Stomach smooth muscle (tissue), 2 donors: Measurements from ENCODE around the gene TGM2.

Experiments used
- H3K27ac ChIP-seq: one replicate; pipeline ENCODE4 v1.7.0; 2013; ENCODE audit warnings: mild to moderate bottlenecking, low read length, inconsistent platforms
- H3K27me3 ChIP-seq, 2 donors: one replicate each; pipeline ENCODE4 v1.7.0; 2013; ENCODE audit warnings: low read length in 2 of 2; ENCODE audit not compliant: insufficient read depth in 2 of 2, control insufficient read depth in 1 of 2
- H3K36me3 ChIP-seq, 2 donors: one replicate each; pipeline ENCODE4 v1.7.0; 2013; ENCODE audit warnings: low read length in 2 of 2; ENCODE audit not compliant: control insufficient read depth in 2 of 2, insufficient read depth in 2 of 2
- H3K4me1 ChIP-seq: one replicate; pipeline ENCODE4 v1.7.0; 2013; ENCODE audit warnings: low read length; ENCODE audit not compliant: control insufficient read depth, insufficient read depth
- H3K4me3 ChIP-seq, 2 donors: one replicate each; pipeline ENCODE4 v1.7.0; 2013; ENCODE audit warnings: low read length in 2 of 2
- H3K9ac ChIP-seq, 2 donors: one replicate each; pipeline ENCODE4 v1.7.0; 2013; ENCODE audit warnings: low read length in 2 of 2, mild to moderate bottlenecking in 1 of 2
- H3K9me3 ChIP-seq, 2 donors: one replicate each; pipeline ENCODE4 v1.7.0; 2013; ENCODE audit warnings: low read length in 2 of 2; ENCODE audit not compliant: control insufficient read depth in 2 of 2
- donor health status: healthy.
- donor health status: Pancreatic carcinoma.

TGM2 gene

DNA sequence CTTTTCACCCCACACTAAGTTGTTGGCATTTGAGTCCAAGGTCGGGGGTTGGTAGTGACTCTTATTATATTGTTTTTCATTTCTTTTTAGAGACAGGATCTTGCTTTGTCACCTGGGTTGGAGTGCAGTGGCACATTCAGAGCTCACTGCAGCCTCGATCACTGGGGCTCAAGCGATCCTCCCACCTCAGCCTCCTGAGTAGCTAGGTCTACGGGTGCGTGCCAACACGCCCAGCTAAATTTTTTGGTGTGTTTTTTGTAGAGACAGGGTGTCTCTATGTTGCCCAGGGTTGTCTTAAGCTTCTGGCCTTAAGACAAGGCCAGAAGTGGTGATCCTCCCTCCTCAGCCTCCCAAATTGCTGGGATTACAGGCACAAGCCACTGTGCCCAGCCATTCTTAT lies 25.1 kb upstream of the TGM2 start:
- H3K4me3 ChIP-seq, result no peak overlapping the region
- no peaks in the 10 kb centered on the region for H3K36me3 ChIP-seq
- H3K9me3 ChIP-seq, result no peaks in the 10 kb centered on the region
- H3K27me3 ChIP-seq, result peaks cover 0 to 2% of the 10 kb centered on the region in 2 donors
- no peak overlapping the region for H3K9ac ChIP-seq
- H3K27ac ChIP-seq, result no peak overlapping the region
- peaks cover 14% of the 10 kb centered on the region for H3K4me1 ChIP-seq

DNA sequence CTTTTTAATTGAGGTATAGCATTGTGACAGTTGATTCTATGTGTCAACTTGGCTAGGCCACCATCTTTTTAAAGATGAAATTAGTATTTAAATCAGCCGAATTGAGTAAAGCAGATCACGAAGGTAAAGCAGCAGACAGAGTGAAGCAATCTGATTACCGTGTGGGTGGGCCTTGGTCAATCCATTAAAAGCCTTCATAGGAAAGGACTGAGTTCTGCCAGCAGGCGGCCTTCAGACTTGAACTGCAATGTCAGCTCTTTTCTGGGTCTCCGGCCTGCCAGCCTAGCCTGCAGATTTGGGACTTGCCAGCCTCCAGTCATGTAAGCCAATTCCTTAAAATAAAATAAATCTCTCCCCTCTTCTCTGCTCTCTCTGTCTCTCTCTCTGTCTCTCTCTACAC lies 22.4 kb upstream of the TGM2 start:
- Histone ChIP-seq H3K27ac (no peak overlapping the region), H3K36me3 (no peaks in the 10 kb centered on the region), H3K4me1 (peaks cover 14% of the 10 kb centered on the region), H3K9me3 (peaks cover 0 to under 1% of the 10 kb centered on the region in 2 donors), H3K4me3 (no peak overlapping the region), H3K27me3 (no peaks in the 10 kb centered on the region), H3K9ac (no peak overlapping the region)

DNA sequence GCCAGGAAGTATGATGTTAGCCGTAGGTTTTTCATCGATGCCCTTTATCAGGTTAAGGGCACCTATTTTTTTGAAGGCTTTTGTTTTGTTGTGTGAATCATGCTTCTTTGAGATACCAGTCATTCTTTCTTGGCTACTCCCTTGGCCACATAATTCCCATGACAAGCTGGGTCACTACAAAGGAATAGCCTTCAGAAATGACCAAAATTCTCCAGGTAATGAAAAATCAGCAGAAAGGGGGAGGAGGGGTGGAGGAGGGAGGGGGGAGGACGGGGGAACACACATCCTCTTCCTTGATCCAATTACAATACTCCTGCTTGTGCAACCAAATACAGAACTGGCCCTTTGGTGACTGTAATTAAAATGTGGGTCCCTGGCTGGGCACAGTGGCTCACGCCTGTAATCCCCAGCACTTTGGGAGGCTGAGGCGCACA lies 21.7 kb upstream of the TGM2 start:
- Histone ChIP-seq H3K4me1 (peaks cover 13% of the 10 kb centered on the region), H3K36me3 (no peaks in the 10 kb centered on the region), H3K9ac (no peak overlapping the region)

DNA sequence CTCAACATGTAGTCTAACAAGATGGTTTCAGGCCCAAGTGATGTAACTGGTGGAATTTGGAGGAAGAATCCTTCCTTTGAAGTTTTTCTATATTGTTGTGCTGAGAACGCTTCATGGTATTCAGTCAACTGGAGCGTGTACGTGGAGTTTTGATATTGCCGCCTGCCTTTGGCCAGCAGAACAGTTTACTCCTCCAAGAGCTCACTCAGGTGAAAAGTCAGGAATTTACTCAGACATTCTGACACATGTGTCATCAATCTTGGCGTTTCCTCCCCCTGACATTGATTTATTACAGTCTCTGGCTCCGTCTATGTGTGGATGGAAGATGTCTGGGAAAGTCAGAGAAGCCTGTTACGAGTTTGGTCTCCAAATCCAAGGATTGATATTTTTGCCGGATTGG lies 19.0 kb upstream of the TGM2 start:
- no peaks in the 10 kb centered on the region for H3K36me3 ChIP-seq
- H3K27ac ChIP-seq, result no peak overlapping the region
- peaks cover 3 to 5% of the 10 kb centered on the region in 2 donors for H3K9me3 ChIP-seq
- no peaks in the 10 kb centered on the region for H3K27me3 ChIP-seq
- H3K9ac ChIP-seq, result no peak overlapping the region
- no peak overlapping the region for H3K4me3 ChIP-seq
- no peaks in the 10 kb centered on the region for H3K4me1 ChIP-seq

More for the DNA sequence above, 21.7 kb upstream of the TGM2 start:
- H3K27ac ChIP-seq, result no peak overlapping the region
- H3K4me3 ChIP-seq, result no peak overlapping the region
- H3K27me3 ChIP-seq, result no peaks in the 10 kb centered on the region
- H3K9me3 ChIP-seq, result peaks cover 0 to 3% of the 10 kb centered on the region in 2 donors

DNA sequence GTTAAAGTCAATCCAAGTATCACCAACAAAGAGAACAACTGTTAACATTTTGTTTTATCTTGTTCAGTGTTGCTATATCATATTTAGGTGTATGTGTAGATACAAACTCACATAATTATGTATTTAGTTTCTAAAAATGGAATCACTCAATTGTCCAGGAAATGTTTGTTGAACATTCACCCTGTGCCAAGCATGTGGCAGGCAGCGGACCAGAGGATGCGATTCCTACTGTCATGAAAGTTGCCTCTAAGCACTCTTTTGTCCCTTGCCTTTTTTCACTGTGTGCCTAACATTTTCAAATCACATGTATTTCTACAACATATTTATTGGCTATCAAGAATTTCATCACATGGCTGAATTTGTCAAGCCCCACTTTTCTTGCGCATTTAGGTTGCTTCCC lies 16.9 kb upstream of the TGM2 start:
- Histone ChIP-seq H3K9ac (no peak overlapping the region), H3K4me1 (no peaks in the 10 kb centered on the region), H3K27me3 (no peaks in the 10 kb centered on the region), H3K36me3 (no peaks in the 10 kb centered on the region), H3K27ac (no peak overlapping the region), H3K9me3 (peaks cover 3 to 5% of the 10 kb centered on the region in 2 donors), H3K4me3 (no peak overlapping the region)

DNA sequence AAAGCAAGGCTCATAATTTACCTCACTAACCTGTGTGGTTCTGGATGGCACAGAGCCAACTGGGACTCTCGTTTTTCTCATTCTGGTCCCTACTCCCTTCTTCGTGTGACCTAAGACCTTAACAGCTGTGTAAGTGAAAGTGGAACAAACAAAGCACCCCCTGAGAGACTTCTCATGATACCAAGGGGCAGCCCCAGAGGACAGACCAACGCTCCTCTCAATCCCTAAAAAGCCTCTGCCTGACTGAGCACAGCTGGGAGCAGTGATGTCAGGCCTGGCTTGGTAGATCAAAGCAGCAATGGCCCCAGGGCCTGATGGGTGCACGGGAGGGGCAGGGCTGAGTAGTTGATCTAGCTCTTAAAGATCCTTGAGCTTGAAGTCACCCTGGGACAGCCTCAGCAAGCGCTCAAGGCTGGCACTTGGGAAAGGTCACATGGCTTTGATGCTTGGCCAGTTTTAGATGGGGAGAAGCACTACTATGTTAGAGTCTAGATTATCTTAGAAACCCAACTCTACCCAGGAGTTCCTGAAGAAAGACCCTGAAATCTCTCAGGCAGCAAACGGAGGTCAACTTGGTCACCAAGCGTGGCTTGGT lies 16.2 kb upstream of the TGM2 start:
- Histone ChIP-seq H3K9ac (no peak overlapping the region), H3K4me1 (no peaks in the 10 kb centered on the region), H3K4me3 (no peak overlapping the region), H3K36me3 (no peaks in the 10 kb centered on the region), H3K27ac (no peak overlapping the region), H3K9me3 (peaks cover 3 to 5% of the 10 kb centered on the region in 2 donors), H3K27me3 (no peaks in the 10 kb centered on the region)

DNA sequence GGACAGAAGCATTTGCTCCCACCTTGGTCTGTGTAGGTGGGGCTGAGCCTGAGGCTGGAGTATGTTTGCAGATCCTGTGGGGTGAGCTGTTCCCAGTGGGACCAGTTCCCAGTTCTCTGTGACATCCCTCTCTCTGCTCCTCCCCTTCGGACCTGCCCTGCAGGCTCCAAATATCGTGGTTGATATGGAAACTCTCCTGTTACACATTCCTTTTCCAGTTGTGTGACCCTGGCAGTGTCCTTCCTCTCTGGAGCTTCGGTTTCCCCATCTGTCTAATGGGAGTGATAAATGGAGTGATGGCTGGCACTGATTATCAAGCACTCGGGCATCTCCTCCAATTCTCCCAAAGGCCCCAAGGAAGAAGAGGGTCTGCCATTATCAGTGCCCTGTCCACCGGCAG lies 15.7 kb upstream of the TGM2 start:
- Histone ChIP-seq H3K27ac (no peak overlapping the region), H3K27me3 (no peaks in the 10 kb centered on the region), H3K36me3 (no peaks in the 10 kb centered on the region), H3K4me3 (no peak overlapping the region), H3K9ac (no peak overlapping the region), H3K9me3 (peaks cover 3 to 5% of the 10 kb centered on the region in 2 donors), H3K4me1 (no peaks in the 10 kb centered on the region)

DNA sequence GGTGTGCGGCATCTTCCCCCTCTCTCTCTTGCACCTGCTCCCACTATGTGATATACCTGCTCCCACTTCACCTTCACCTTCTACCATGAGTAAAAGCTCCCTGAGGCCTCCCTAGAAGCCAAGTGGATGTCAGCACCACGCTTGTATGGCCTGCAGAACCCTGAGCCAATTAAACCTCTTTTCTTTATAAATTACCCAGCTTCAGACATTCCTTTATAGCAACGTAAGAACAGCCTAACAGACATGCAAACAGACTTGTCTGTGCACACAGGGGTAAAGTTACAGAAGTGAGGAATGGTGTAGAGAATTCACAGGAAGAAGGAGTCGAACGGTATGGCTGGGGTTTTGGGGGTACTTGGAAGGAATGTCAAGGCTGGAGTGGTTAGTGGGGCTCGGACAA lies 14.8 kb upstream of the TGM2 start:
- Histone ChIP-seq H3K4me1 (no peaks in the 10 kb centered on the region), H3K4me3 (no peak overlapping the region), H3K9ac (no peak overlapping the region), H3K27me3 (no peaks in the 10 kb centered on the region), H3K9me3 (peaks cover 3 to 5% of the 10 kb centered on the region in 2 donors), H3K27ac (no peak overlapping the region), H3K36me3 (no peaks in the 10 kb centered on the region)

DNA sequence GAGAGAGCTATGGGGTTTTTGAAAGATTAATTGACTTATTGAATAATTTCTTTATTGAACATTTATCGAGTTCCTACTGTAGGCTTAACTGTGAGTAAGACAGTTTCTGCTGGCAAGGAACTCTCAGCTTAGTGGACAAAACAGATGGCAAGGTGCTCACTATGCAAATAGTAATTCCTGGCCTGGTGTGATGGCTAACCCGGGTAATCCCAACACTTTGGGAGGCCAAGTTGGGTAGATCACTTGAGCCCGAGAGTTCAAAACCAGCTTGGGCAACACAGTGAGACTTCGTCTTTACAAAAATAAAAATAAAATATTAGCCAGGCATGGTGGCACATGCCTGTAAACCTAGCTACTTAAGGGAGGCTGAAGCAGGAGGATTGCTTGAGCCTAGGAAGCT lies 13.5 kb upstream of the TGM2 start:
- Histone ChIP-seq H3K9me3 (peaks cover 3 to 5% of the 10 kb centered on the region in 2 donors), H3K9ac (no peak overlapping the region), H3K4me1 (no peaks in the 10 kb centered on the region), H3K36me3 (no peaks in the 10 kb centered on the region), H3K27me3 (no peaks in the 10 kb centered on the region), H3K4me3 (no peak overlapping the region), H3K27ac (no peak overlapping the region)

DNA sequence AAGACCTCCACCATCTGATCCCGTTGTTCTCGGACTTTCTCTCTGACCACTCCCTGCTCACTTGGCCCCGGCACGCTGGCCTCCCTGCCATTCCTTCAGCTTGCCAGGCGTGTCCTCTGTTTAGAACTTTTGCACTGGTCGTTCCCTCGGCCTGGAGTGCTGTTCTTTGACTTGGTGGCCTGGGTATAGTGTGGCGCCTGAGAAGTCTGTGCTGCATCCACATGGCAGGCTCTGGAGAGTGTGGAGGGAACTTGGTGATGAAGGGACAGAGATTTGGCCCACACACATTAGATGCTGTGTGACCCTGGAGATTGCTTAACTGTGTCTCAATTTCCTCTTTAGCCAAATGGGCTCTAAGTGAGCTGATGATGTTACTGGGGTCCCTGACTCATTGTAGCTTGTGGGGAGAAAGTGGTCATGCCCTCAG lies 13.0 kb upstream of the TGM2 start:
- peaks cover 3 to 5% of the 10 kb centered on the region in 2 donors for H3K9me3 ChIP-seq
- H3K36me3 ChIP-seq, result no peaks in the 10 kb centered on the region
- H3K27me3 ChIP-seq, result no peaks in the 10 kb centered on the region
- H3K27ac ChIP-seq, result no peak overlapping the region
- H3K4me3 ChIP-seq, result no peak overlapping the region
- H3K4me1 ChIP-seq, result no peaks in the 10 kb centered on the region
- H3K9ac ChIP-seq, result no peak overlapping the region

DNA sequence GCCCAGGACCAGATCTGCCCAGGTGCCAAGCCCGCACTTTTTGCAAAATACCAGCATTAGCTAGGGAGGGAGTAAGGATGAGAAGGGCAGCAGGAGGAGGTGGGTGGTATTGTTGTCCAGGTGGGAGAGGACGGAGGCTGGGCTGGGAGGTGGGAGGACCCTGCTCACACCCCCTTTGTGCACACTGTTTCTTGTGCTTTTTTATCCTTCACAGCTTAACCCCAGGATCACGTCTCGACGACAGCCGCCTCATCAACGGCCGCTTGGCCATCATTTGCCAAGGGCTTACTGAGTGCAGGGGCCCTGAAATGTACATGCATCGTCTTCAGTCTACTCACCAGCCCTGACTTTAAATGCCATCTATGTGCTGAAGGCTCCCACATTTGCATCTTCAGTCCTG lies 12.1 kb upstream of the TGM2 start:
- H3K9ac ChIP-seq, result no peak overlapping the region
- no peaks in the 10 kb centered on the region for H3K36me3 ChIP-seq
- H3K4me3 ChIP-seq, result no peak overlapping the region
- H3K4me1 ChIP-seq, result no peaks in the 10 kb centered on the region
- no peaks in the 10 kb centered on the region for H3K27me3 ChIP-seq
- H3K27ac ChIP-seq, result no peak overlapping the region
- H3K9me3 ChIP-seq, result peaks cover 0 to 5% of the 10 kb centered on the region in 2 donors
